ENCODE results near the gene TMEM245. TPM values are rescaled to one million over a fixed set of nuclear protein-coding genes. Genes with fewer than 3 reads are reported as not detected.

Gene TMEM245
- total and polyA plus RNA-seq, 10 of the 15 experiments (the other 5 are each of a cell fraction or from before 2014, with no cell fraction given) = 7.4 to 36.1 (median 19.0) TPM

DNA sequence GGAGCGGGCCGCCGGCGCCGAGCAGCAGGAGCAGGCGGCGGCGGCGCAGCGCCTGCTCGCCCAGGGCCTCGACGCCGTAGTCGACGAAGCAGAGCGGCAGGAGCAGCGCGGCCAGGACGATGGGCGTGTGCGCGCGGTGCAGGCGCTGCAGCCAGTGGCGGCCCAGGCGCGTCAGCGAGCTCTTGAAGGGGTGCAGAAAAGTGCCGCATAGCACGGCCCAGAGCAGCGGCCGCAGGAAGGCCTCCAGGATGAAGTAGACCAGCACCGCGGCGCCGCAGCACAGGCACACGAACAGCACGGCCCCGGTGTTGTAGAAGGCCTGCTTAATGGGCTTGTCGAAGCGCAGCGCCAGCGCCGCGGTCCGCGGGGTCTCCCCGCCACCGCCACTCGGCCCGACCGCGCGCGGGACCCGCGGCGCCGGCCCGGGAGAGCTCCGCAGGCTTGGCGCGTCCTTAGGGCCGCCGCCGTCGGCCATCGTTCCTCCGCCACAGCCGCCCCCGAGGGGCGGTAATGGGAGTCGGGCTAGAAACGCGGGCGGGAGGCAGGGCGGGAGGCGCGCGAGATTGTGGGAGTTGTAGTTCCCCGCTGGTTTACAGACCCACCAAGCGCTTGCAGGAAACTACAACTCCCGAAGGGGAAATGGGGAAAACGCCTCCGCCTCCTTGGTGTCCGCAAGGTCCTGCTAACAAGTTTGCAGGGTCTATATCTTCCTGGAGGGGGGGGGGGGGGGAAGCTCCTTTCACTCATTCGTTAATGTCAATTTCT is at the start of gene TMEM245 (continued):
- TF ChIP-seq ZNF384 (IDR thresholded peaks at IDR 0.05; ENCODE audit: borderline replicate concordance, low read depth, low read length) (no peak), ZNF24 (IDR thresholded peaks at IDR 0.05) (peak; percentile 37), POLR2AphosphoS5 (IDR thresholded peaks at IDR 0.05; ENCODE audit: low read length) (peak; percentile 71), RELA (IDR thresholded peaks at IDR 0.05; ENCODE audit: borderline replicate concordance, partially characterized antibody) (peak; percentile 11), SUZ12 (IDR thresholded peaks at IDR 0.05; ENCODE audit: unreplicated experiment) (no peak), RBBP5 (conservative IDR thresholded peaks at IDR 0.05) (no peak), E2F4 (IDR thresholded peaks at IDR 0.05; ENCODE audit: low read depth, low read length) (no peak), CHD4 (IDR thresholded peaks at IDR 0.05) (no peak), ZNF274 (IDR thresholded peaks at IDR 0.05; ENCODE audit: insufficient read depth, insufficient read length) (no peak), POLR2A (IDR thresholded peaks at IDR 0.05; ENCODE audit: low read depth, low read length) (peak; percentile 85), ATF2 (IDR thresholded peaks at IDR 0.05; ENCODE audit: low read length) (0 out of 2 replicates have a peak, but pooled peaks have one; percentile 54), ZSCAN29 (IDR thresholded peaks at IDR 0.05) (peak; percentile 72; the same call in 1 of the 2 replicates), DPF2 (IDR thresholded peaks at IDR 0.05) (peak; percentile 82; the same call in 1 of the 2 replicates), LARP7 (IDR thresholded peaks at IDR 0.05) (peak; percentile 91), HDAC6 (IDR thresholded peaks at IDR 0.05; ENCODE audit: unreplicated experiment) (no peak), MTA3 (IDR thresholded peaks at IDR 0.05; ENCODE audit: borderline replicate concordance, low read length) (no peak), ESRRA (IDR thresholded peaks at IDR 0.05; ENCODE audit: low read length) (no peak), CBX5 (IDR thresholded peaks at IDR 0.05; ENCODE audit: low read depth) (peak; percentile 25; the same call in 1 of the 2 replicates), TCF7 (IDR thresholded peaks at IDR 0.05; ENCODE audit: borderline replicate concordance) (no peak), IKZF1 (conservative IDR thresholded peaks at IDR 0.05) (peak; percentile 99), STAT1 (conservative IDR thresholded peaks at IDR 0.05) (0 out of 2 replicates have a peak, but pooled peaks have one; percentile 25), ZBED1 (IDR thresholded peaks at IDR 0.05; ENCODE audit: borderline replicate concordance) (no peak), SRF (IDR thresholded peaks at IDR 0.05; ENCODE audit: low read depth in 2 of 2, low read length in 2 of 2) (no peak), ZNF207 (IDR thresholded peaks at IDR 0.05; ENCODE audit: borderline replicate concordance) (peak; percentile 86), EZH2 (IDR thresholded peaks at IDR 0.05; ENCODE audit: borderline replicate concordance, control insufficient read depth, low read depth, low read length) (no peak), RUNX3 (IDR thresholded peaks at IDR 0.05; ENCODE audit: low read length) (peak; percentile 47; the same call in 1 of the 2 replicates), SMAD5 (IDR thresholded peaks at IDR 0.05; ENCODE audit: low read depth) (no peak)
- TF ChIP-seq, protein P1, sequence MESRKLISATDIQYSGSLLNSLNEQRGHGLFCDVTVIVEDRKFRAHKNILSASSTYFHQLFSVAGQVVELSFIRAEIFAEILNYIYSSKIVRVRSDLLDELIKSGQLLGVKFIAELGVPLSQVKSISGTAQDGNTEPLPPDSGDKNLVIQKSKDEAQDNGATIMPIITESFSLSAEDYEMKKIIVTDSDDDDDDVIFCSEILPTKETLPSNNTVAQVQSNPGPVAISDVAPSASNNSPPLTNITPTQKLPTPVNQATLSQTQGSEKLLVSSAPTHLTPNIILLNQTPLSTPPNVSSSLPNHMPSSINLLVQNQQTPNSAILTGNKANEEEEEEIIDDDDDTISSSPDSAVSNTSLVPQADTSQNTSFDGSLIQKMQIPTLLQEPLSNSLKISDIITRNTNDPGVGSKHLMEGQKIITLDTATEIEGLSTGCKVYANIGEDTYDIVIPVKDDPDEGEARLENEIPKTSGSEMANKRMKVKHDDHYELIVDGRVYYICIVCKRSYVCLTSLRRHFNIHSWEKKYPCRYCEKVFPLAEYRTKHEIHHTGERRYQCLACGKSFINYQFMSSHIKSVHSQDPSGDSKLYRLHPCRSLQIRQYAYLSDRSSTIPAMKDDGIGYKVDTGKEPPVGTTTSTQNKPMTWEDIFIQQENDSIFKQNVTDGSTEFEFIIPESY (IDR thresholded peaks at IDR 0.05) = no peak; the same call in 1 of the 2 replicates
